Glutamatergic neuron (in vitro differentiated cells): ENCODE measurements around the gene PELI2. TPM values are rescaled to one million over a fixed set of nuclear protein-coding genes. Genes with fewer than 3 reads are reported as not detected.

Experiments used
- DNase-seq: peaks from one replicate; pipeline ENCODE4 v3.0.0; 2022
- H3K27ac Mint-ChIP-seq: one replicate; pipeline ENCODE4 v1.8.0; 2020; ENCODE audit warnings: mild to moderate bottlenecking, mixed read lengths, inconsistent platforms; ENCODE audit not compliant: unreplicated experiment
- H3K27me3 Mint-ChIP-seq: one replicate; pipeline ENCODE4 v1.8.0; 2020; ENCODE audit warnings: mild to moderate bottlenecking, moderate library complexity, mixed read lengths, inconsistent platforms; ENCODE audit not compliant: unreplicated experiment
- H3K36me3 Mint-ChIP-seq: one replicate; pipeline ENCODE4 v1.8.0; 2020; ENCODE audit warnings: mild to moderate bottlenecking, mixed read lengths, inconsistent platforms; ENCODE audit not compliant: unreplicated experiment
- H3K4me1 Mint-ChIP-seq: one replicate; pipeline ENCODE4 v1.8.0; 2020; ENCODE audit warnings: mild to moderate bottlenecking, low read depth, mixed read lengths, inconsistent platforms; ENCODE audit not compliant: unreplicated experiment
- H3K4me3 Mint-ChIP-seq: one replicate; pipeline ENCODE4 v1.8.0; 2020; ENCODE audit warnings: mild to moderate bottlenecking, mixed read lengths, inconsistent platforms; ENCODE audit not compliant: unreplicated experiment
- H3K9me3 Mint-ChIP-seq: one replicate; pipeline ENCODE4 v1.8.0; 2020; ENCODE audit warnings: mild to moderate bottlenecking, moderate library complexity, mixed read lengths, inconsistent platforms; ENCODE audit not compliant: unreplicated experiment
- CTCF ChIP-seq: fragments of 200-600 bp; sonication (generic); IDR thresholded peaks from one replicate; pipeline ENCODE4 v1.5.0; 2021; ENCODE audit not compliant: partially characterized antibody, unreplicated experiment
- total RNA-seq: library from RNA; stranded (reverse); fragmentation: NEBNext Ultra II Directional; extraction: Animal tissue kit (Norgen Biotek cat#: 25700); gene quantifications from one replicate; pipeline ENCODE4 v1.2.1, GENCODE V29; 2021; ENCODE audit not compliant: unreplicated experiment

Gene PELI2
- total RNA-seq, 1 donor from 2014 or later, result 158 TPM

- H3K9me3 Mint-ChIP-seq, result peaks cover 5% of the 10 kb centered on the region
- H3K4me3 Mint-ChIP-seq, result no peak overlapping the region
- TF ChIP-seq CTCF, result no peak
- no peaks in the 10 kb centered on the region for H3K27me3 Mint-ChIP-seq
- DNase-seq, result no peak
- no peak overlapping the region for H3K27ac Mint-ChIP-seq
- no peaks in the 10 kb centered on the region for H3K36me3 Mint-ChIP-seq
- H3K4me1 Mint-ChIP-seq, result peaks cover 19% of the 10 kb centered on the region
Observed at GRCh38 chr14:56276108-56276507, 157.9 kb downstream of the PELI2 start.

- no peak overlapping the region for H3K27ac Mint-ChIP-seq
- peaks cover 7% of the 10 kb centered on the region for H3K4me1 Mint-ChIP-seq
- no peak overlapping the region for H3K4me3 Mint-ChIP-seq
- no peaks in the 10 kb centered on the region for H3K27me3 Mint-ChIP-seq
- no peak for TF ChIP-seq CTCF
- no peak for DNase-seq
- peaks cover 3% of the 10 kb centered on the region for H3K9me3 Mint-ChIP-seq
- no peaks in the 10 kb centered on the region for H3K36me3 Mint-ChIP-seq
Observed at GRCh38 chr14:56278383-56278782, 160.2 kb downstream of the PELI2 start.

DNA sequence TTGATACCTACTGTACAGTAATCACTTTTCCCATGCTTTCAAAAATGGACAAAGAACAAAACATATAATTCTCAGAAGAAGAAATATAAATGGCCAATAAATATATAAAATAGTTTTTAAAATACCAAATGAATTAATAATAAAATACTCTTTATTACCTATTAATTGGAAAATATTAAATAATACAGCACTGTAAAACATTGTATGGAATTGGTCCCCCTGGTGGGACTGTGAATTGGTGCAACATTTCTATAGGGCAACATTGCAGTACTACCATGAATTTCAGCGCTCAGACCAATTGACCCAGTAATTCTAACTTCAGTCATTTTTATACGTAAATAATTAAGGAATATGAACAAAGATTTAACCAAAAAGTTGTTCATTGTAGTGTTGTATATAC, 162.6 kb downstream of the PELI2 start:
- Mint-ChIP-seq H3K27ac (no peak overlapping the region), H3K4me1 (no peaks in the 10 kb centered on the region), H3K36me3 (no peaks in the 10 kb centered on the region), H3K4me3 (no peak overlapping the region), H3K9me3 (no peaks in the 10 kb centered on the region), H3K27me3 (no peaks in the 10 kb centered on the region)
- no peak for DNase-seq
- TF ChIP-seq CTCF, result peak; percentile 32

DNA sequence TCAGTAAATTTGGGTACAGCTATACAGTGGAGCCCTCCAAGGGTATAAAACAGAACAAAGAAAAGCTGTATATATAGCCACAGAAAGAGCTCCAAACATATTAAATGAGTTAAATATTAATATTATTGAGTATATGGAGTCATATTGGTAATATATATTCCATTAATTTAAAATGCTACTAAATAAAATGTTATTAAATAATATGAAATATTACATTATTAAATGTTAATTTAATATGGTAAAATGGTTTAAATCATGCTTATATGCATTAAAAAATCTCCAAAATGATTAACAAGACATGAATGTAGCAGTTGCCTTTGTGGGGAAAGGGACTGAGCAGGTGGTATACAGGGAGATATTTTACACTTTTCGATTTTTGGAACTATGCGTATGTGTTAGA, 164.0 kb downstream of the PELI2 start:
- Mint-ChIP-seq H3K4me3 (no peak overlapping the region), H3K36me3 (no peaks in the 10 kb centered on the region), H3K4me1 (no peaks in the 10 kb centered on the region), H3K27ac (no peak overlapping the region), H3K27me3 (no peaks in the 10 kb centered on the region), H3K9me3 (no peaks in the 10 kb centered on the region)
- DNase-seq, result no peak
- no peak for TF ChIP-seq CTCF

DNA sequence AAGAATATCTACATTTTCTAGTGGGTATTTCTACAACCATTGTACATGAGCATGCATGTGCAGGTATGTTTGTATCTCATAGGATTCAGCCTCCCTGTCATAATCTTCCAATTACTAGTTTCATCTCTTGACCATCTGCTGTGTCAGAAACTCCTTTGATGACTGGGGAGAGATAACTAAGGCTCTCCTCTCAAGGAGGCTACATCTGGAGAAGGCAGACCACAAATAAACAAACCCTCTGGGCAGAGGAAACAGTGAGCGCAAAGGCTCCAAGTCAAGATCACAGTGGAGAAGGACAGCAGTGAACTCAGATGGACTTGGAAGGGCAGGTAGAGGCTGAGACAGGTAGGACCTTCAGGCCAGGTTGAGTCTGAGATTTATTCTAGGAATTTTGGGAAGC, 166.4 kb downstream of the PELI2 start:
- TF ChIP-seq CTCF, result no peak
- Mint-ChIP-seq H3K27ac (no peak overlapping the region), H3K36me3 (peaks cover 4% of the 10 kb centered on the region), H3K4me3 (no peak overlapping the region), H3K27me3 (no peaks in the 10 kb centered on the region), H3K4me1 (peaks cover 4% of the 10 kb centered on the region), H3K9me3 (no peaks in the 10 kb centered on the region)
- DNase-seq, result no peak
